DMS53 (cell line): Measurements from ENCODE around the gene INTS3.
"Not testable (repeated sequence)": the region's sequence is repeated elsewhere in the genome, so short reads cannot be mapped to it uniquely, and the experiment has no call there.

ENCODE experiments used
- DNase-seq: peaks from one replicate; lab custom pipeline; 2025; lab: John Stamatoyannopoulos, UW

INTS3 gene

GRCh38 chr1:153698923-153699714, 28.7 kb upstream of the INTS3 start:
- no peak for DNase-seq

- DNase-seq, result no peak
These were observed 28.1 kb upstream of the INTS3 start for GRCh38 chr1:153699768-153700167.

- DNase-seq, result peak; percentile 16
These were observed 22.4 kb upstream of the INTS3 start for GRCh38 chr1:153705484-153705883.

- DNase-seq, result no peak
These were observed 16.8 kb upstream of the INTS3 start for GRCh38 chr1:153711026-153711425.

GRCh38 chr1:153716211-153716610, 11.6 kb upstream of the INTS3 start:
- not testable (repeated sequence) for DNase-seq

- DNase-seq, result no peak
These were observed 10.5 kb upstream of the INTS3 start for GRCh38 chr1:153717330-153717729.

GRCh38 chr1:153723687-153724086, 4.2 kb upstream of the INTS3 start:
- no peak for DNase-seq

- not testable (repeated sequence) for DNase-seq
These were observed 3.2 kb upstream of the INTS3 start for GRCh38 chr1:153724634-153725033.

- DNase-seq, result peak; percentile 76
These were observed 636 bp downstream of the INTS3 start for GRCh38 chr1:153728305-153729066.

GRCh38 chr1:153730468-153730988, 2.7 kb downstream of the INTS3 start:
- DNase-seq, result no peak

- DNase-seq, result peak; percentile 86
These were observed 6.1 kb downstream of the INTS3 start for GRCh38 chr1:153733970-153734369.

GRCh38 chr1:153734396-153735089, 6.7 kb downstream of the INTS3 start:
- peak; percentile 60 for DNase-seq

- no peak for DNase-seq
These were observed 7.2 kb downstream of the INTS3 start for GRCh38 chr1:153735090-153735420.

- DNase-seq, result peak; percentile 43
These were observed 14.1 kb downstream of the INTS3 start for GRCh38 chr1:153741986-153742385.

GRCh38 chr1:153742411-153743142, 14.7 kb downstream of the INTS3 start:
- DNase-seq, result peak; percentile 72

- DNase-seq, result no peak
These were observed 17.6 kb downstream of the INTS3 start for GRCh38 chr1:153745417-153745816.

- DNase-seq, result no peak
These were observed 18.3 kb downstream of the INTS3 start for GRCh38 chr1:153746174-153746573.

GRCh38 chr1:153748903-153749302, 21.1 kb downstream of the INTS3 start:
- no peak for DNase-seq

- DNase-seq, result peak; percentile 91
These were observed 21.7 kb downstream of the INTS3 start for GRCh38 chr1:153749408-153750005.

GRCh38 chr1:153750026-153750995, 22.5 kb downstream of the INTS3 start:
- DNase-seq, result no peak
